Omental fat pad (tissue), 4 donors: Measurements from ENCODE around the gene RPN2. TPM values are rescaled to one million over a fixed set of nuclear protein-coding genes. Genes with fewer than 3 reads are reported as not detected.

Experiments
- ATAC-seq: fragments of 150-250 bp; one replicate; pipeline ENCODE4 v1.9.1; 2016; ENCODE audit warnings: mild to moderate bottlenecking, moderate library complexity; ENCODE audit not compliant: low FRiP score
- DNase-seq: peaks from one replicate; pipeline ENCODE4 v3.0.0-alpha.2; 2019; ENCODE audit warnings: low spot score
- total RNA-seq, 4 donors: library from RNA; depleted of rRNA; stranded (reverse); fragments of >200 nt; gene quantifications; one replicate each; pipeline ENCODE4 v1.1.0, GENCODE V29; 2016
- TF ChIP-seq, protein P1 (sequence below), 3 donors: fragments of 450-650 bp; IDR thresholded peaks; one replicate each; pipeline ENCODE4 v1.5.1; 2016 to 2017; ENCODE audit warnings: antibody characterized with exemption in 3 of 3, mild to moderate bottlenecking in 3 of 3, moderate library complexity in 2 of 3

RPN2 gene
- total RNA-seq, 4 donors from 2014 or later = 105 to 168 (median 156) TPM

DNA sequence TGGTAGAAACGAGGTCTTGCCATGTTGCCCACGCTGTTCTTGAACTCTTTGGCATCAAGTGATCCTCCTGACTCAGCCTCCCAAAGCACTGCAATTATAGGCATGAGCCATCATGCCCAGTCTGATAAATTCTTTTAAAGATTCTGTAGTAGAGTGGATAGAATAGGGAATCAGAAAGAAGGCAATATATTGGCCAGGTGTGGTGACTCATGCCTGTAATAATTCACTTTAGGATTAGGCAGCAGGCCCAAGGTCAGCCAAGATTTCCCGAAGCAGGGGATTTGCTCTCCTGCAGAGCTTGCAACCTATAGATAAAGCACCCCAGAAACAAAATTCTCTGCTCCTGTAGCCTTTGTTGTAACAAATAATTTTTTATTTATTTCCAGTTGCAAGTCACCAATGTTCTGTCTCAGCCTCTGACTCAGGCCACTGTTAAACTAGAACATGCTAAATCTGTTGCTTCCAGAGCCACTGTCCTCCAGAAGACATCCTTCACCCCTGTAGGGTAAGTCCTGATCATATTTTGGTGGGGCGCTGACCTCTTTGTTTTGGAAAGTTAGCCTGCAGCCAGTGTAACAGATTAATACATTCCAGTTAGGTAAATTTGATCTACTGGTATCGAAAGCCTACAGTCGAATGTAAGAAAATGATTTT lies 30.7 kb downstream of the RPN2 start:
- DNase-seq (no peak), ATAC-seq (no peak)
- TF ChIP-seq, protein P1, sequence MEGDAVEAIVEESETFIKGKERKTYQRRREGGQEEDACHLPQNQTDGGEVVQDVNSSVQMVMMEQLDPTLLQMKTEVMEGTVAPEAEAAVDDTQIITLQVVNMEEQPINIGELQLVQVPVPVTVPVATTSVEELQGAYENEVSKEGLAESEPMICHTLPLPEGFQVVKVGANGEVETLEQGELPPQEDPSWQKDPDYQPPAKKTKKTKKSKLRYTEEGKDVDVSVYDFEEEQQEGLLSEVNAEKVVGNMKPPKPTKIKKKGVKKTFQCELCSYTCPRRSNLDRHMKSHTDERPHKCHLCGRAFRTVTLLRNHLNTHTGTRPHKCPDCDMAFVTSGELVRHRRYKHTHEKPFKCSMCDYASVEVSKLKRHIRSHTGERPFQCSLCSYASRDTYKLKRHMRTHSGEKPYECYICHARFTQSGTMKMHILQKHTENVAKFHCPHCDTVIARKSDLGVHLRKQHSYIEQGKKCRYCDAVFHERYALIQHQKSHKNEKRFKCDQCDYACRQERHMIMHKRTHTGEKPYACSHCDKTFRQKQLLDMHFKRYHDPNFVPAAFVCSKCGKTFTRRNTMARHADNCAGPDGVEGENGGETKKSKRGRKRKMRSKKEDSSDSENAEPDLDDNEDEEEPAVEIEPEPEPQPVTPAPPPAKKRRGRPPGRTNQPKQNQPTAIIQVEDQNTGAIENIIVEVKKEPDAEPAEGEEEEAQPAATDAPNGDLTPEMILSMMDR (IDR thresholded peaks at IDR 0.05) = no peak

DNA sequence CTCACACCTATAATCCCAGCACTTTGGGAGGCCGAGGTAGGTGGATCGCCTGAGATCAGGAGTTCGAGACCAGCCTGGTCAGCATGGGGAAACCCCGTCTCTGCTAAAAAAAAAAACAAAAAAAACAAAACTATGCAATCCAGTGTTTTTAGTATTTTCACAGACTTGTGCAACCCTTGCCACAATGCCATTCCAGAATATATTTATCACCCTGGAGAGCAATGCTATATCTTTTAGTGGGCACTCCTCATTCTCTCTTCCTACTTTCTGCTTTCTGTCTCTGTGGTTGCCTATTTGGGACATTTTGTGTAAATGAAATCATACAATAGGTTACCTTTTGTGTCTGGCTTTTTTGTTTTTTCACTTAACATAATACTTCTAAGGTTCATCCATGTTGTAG lies 39.3 kb downstream of the RPN2 start:
- ATAC-seq (no peak), DNase-seq (no peak)
- TF ChIP-seq, protein P1 (IDR thresholded peaks at IDR 0.05) = no peak

DNA sequence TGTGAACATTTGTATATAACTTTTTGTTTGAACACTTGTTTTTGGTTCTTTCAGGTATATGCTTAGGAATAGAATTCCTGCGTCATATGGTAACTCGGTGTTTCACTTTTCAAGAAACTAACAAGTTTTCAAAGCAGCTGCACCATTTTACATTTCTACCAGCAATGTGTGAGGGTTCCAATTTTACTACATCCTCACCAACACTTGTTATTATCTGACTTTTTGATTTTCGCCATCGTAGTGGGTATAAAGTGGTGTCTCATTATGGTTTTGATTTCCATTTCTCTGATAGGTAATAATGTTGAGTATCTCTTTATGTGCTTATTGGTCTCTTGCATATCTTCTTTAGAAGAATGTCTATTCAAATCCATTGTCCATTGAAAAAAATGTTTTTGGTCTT lies 39.8 kb downstream of the RPN2 start:
- ATAC-seq (no peak), DNase-seq (no peak)
- TF ChIP-seq, protein P1 (IDR thresholded peaks at IDR 0.05) = no peak

DNA sequence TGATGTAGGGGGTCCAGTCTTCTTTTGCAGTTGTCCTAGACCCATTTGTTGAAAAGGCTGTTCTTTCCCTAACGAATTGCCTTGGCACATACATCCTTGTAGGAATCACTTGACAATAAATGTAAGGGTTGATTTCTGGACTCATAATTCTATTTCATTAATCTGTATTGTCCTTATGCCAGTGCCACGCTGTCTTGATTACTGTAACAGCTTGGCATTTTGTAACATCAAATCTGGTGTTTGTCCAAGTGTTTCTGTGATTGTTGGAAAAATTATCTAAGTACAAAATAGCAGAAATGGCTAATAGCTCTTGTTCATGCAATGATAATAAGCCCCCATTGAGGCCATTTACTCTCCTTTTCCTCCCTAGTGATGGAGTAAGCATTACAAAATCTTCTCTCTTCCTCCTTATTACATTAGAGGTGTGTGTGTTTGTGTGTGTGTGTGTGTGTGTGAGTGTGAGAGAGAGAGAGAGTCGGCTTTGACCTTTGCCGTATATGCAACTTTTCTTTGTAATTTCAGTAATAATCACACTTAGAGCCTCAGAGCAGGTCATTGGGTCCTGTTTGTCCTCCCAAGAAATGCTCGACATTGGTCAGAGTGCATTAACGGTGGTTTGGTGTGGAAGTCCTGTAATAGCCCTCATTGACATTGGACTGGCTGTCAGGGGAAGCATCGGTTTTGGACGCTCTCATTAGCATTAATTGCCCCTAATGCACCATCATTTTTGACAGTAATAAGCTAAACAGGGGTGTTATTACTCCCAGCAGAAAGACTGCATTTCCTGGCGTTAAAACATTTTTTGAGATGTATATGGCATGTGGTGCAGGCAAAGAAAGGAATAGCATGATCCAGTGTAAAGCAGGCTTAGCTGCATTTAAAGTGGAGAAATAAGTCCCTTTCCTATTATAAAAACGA lies 40.9 kb downstream of the RPN2 start:
- TF ChIP-seq, protein P1 (IDR thresholded peaks at IDR 0.05) = no peak
- DNase-seq = no peak
- ATAC-seq = no peak

DNA sequence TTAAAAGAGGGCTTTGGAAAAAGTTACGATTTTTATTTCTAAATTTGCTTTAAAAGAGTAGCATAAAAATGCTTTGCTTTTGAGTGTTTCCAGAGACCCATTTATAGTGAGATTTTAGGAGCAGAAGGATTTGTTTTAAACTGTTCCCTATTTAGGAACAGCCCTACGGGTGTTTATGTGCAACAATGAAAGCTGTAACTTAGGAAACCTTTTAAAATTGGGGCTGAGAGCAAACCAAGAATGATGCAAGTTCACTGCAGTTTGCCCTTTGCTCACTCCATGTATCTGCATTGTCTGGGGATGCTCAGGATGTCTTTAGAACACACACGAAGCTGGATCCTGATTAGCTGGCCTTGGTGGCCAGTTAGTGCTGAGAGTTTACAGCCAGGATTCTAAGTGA lies 41.6 kb downstream of the RPN2 start:
- ATAC-seq (no peak), DNase-seq (no peak)
- TF ChIP-seq, protein P1 (IDR thresholded peaks at IDR 0.05) = no peak

DNA sequence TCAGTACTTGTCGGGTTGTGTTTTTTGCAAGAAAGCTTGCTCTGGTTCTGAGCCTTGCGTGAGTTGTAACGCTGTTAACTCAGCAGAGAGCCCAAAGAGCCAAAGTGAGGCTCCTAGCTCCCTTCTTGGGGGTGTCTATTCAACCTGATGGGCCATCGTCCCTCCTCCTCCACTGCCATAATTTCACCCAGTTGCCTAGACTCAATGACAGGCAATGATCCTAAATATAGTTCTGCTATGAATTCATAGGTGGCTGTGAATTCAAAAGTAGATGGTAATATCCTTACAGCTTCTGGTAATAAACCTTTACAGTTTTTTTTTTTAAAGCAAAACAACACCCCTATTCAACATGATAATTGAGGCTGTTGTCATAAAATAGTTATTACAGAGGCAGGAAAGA lies 43.0 kb downstream of the RPN2 start:
- ATAC-seq (no peak), DNase-seq (no peak)
- TF ChIP-seq, protein P1 (IDR thresholded peaks at IDR 0.05) = no peak
